C4-2B (cell line): ENCODE results near the gene NDOR1.

Experiments used
- H3K27ac ChIP-seq: fragments of 450-650 bp; 2 replicates; pipeline ENCODE4 v1.5.1; 2017
- CTCF ChIP-seq: fragments of 450-650 bp; conservative IDR thresholded peaks from 2 replicates; pipeline ENCODE4 v1.5.1; 2017; ENCODE audit warnings: mild to moderate bottlenecking
- ZFX ChIP-seq: fragments of 450-650 bp; IDR thresholded peaks from 2 replicates; pipeline ENCODE4 v1.6.1; 2017

Gene NDOR1

GRCh38 chr9:137225699-137226331, 20.3 kb downstream of the NDOR1 start:
- TF ChIP-seq CTCF (no peak), ZFX (no peak)
- H3K27ac ChIP-seq, result peak overlapping the region; percentile 90

GRCh38 chr9:137226338-137227053, 21.0 kb downstream of the NDOR1 start:
- TF ChIP-seq CTCF, result no peak
- peak; percentile 19; the same call in 1 of the 2 replicates for TF ChIP-seq ZFX
- peak overlapping the region; percentile 90 for H3K27ac ChIP-seq

- H3K27ac ChIP-seq, result peak within 1 kb of the TSS; percentile 90
- peak; percentile 93 for TF ChIP-seq CTCF
- no peak for TF ChIP-seq ZFX
Measured at GRCh38 chr9:137227054-137227852, 21.8 kb downstream of the NDOR1 start, which contains the start of gene RNF224. Gene RNF224, plus strand, starts transcription at chr9:137227502. Its CDS starts 834 bp downstream, at chr9:137228336.

- H3K27ac ChIP-seq, result peak overlapping the region; percentile 90
- TF ChIP-seq ZFX (no peak), CTCF (no peak; the same call in none of the 2 replicates)
Measured at GRCh38 chr9:137227853-137228505, 22.5 kb downstream of the NDOR1 start.

- peak overlapping the region; percentile 90 for H3K27ac ChIP-seq
- TF ChIP-seq CTCF (no peak), ZFX (no peak)
Measured at GRCh38 chr9:137228506-137228967, 23.0 kb downstream of the NDOR1 start.

GRCh38 chr9:137228968-137229896, 23.7 kb downstream of the NDOR1 start:
- H3K27ac ChIP-seq, result peak overlapping the region; percentile 90; the same call in 1 of the 2 replicates
- TF ChIP-seq ZFX (no peak), CTCF (no peak)
